H1 (cell line): Measurements from ENCODE around the gene GNAI2. TPM values are rescaled to one million over a fixed set of nuclear protein-coding genes. Genes with fewer than 3 reads are reported as not detected.

ENCODE experiments used
- BRCA1 ChIP-seq: IDR thresholded peaks from 2 replicates; pipeline ENCODE4 v1.6.1; 2012; ENCODE audit warnings: low read depth, low read length, improper control_type of control experiment
- CHD2 ChIP-seq: IDR thresholded peaks from 2 replicates; pipeline ENCODE4 v1.6.1; 2012; ENCODE audit warnings: low read length, improper control_type of control experiment
- CTCF ChIP-seq, 3 experiments: IDR thresholded peaks; 1 replicate in 2 of 3; 2 replicates in 1 of 3; pipeline versions ENCODE4 v1.5.1 to v1.6.1; 2011; ENCODE audit warnings: low read length in 3 of 3, mild to moderate bottlenecking in 3 of 3, inconsistent platforms in 2 of 3, low read depth in 1 of 3, moderate library complexity in 1 of 3; ENCODE audit not compliant: insufficient read depth in 1 of 3; ENCODE audit errors: control extremely low read depth in 1 of 3
- EZH2 ChIP-seq: fragments of 200-600 bp; sonication (generic); IDR thresholded peaks from 2 replicates; pipeline ENCODE4 v1.7.1; 2012; ENCODE audit warnings: low read depth, mild to moderate bottlenecking, moderate library complexity, low read length, inconsistent platforms; ENCODE audit not compliant: severe bottlenecking
- JUND ChIP-seq: IDR thresholded peaks from 2 replicates; pipeline ENCODE4 v1.6.1; 2011; ENCODE audit warnings: mild to moderate bottlenecking, improper control_type of control experiment, low read length
- polyA plus RNA-seq, 7 experiments: library from polyadenylated mRNA; depleted of rRNA in 3 of 7; stranded (reverse) in 5 of 7; unstranded in 2 of 7; fragments of >200 nt in 5 of 7; fragments of 200-250 nt in 2 of 7; gene quantifications; 1 replicate in 5 of 7; 2 replicates in 1 of 7; 4 replicates in 1 of 7; pipeline versions ENCODE4 v1.2.1 to v1.2.3, GENCODE V29; 2011 to 2013; ENCODE audit warnings: missing spikeins in 2 of 7, mixed read lengths in 2 of 7
- total RNA-seq: library from RNA; stranded (reverse); fragmentation: NEBNext Ultra II Directional; extraction: Animal tissue kit (Norgen Biotek cat#: 25700); gene quantifications from 2 replicates; pipeline ENCODE4 v1.2.1, GENCODE V29; 2021

Gene GNAI2
- total and polyA plus RNA-seq, 2 of the 8 experiments (the other 6 are each of a cell fraction or from before 2014, with no cell fraction given): 168 to 539 TPM

GRCh38 chr3:50189274-50189673 is 46.7 kb upstream of the GNAI2 start (continued):
- TF ChIP-seq EZH2 (no peak), CTCF (IDR thresholded peaks at IDR 0.05; ENCODE audit: control extremely low read depth in 1 of 3, insufficient read depth in 1 of 3, low read depth in 1 of 3, low read length in 3 of 3) (peak in 2 of 3 experiments; percentile 94 to 95; a peak in 3 of 4 replicates), JUND (no peak), CHD2 (no peak), BRCA1 (no peak)
